ENCODE results near the gene SCFD2.

Gene SCFD2

DNA sequence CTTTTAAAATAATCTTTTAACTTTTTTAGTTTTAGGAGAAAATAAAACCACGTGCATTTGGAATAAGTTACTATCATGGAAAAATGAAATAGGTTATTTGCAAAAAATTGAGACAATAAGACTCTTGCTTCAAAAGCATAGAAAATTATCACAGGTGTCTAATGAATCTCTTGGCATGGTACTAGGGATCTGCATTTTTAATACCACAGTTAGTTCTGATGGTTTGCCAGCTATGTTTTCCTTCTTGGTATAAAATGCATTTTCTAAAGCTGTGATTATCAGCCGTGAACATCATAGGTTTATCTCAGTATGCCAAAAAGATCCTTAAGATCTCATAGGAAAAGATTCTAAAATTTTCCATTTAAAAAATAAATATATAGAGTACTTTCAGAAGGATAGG lies 419.9 kb downstream of the SCFD2 start:
- no peak for DNase-seq

GRCh38 chr4:52945326-52945898 lies 420.4 kb downstream of the SCFD2 start:
- no peak for DNase-seq

DNA sequence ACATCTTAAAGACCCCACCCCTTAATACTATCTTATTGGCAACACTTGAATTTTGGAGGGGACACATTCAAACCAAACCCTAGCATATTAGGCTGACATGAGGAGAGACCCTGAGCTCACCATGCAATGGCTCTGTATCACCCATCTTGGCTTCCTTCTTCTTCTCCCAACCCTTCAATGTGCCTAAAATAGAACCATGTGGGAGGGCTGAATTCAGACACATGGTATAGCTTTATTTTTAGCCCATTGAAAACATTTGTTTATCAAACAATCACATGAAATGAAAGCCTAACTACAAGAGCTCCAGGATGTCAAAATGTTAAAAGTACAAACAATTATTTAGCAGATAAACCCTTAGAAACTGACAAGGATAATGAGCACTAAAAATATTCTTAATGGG lies 422.2 kb downstream of the SCFD2 start:
- DNase-seq, result no peak

DNA sequence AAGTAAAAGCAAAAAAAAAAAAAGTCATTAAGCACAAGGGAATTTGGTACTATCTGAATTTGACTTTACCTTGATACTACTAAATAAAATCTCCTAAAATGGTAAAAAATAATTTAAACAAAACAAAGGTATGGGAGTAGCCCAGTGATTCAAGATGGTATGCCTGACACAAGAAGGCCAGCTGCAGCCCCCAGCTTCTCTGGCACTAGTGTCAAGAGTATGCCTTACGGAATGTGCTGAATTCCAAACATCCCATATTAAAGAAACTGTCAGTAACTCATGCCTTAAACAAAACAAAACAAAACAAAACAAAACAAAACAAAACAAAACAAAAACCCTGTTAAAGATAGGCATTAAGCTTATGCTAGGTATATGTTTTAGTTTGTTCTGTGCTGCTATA lies 422.9 kb downstream of the SCFD2 start:
- DNase-seq, result no peak

GRCh38 chr4:52941450-52941849 lies 424.4 kb downstream of the SCFD2 start:
- no peak for DNase-seq

- DNase-seq, result no peak
These were observed 426.1 kb downstream of the SCFD2 start for GRCh38 chr4:52939739-52940138.

DNA sequence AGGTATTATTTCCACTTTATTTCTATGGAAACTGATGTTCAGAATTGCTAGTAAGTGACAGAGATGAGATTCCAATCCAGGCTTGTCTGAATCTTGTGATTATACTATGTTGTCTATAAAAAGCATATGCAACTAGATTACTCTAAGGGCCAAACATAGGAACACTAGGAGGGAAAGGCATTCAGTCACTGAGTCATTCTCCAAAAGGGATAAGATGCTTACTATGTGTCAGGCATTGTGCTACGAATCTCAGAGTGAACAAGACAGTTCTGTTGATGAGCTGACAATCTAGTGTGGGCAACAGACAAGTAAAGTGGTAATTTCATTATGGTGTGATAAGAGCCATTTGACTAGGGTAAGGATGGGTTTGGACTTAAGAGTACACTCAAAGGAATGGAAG lies 426.5 kb downstream of the SCFD2 start:
- DNase-seq, result no peak

- no peak for DNase-seq
These were observed 428.0 kb downstream of the SCFD2 start for GRCh38 chr4:52937829-52938228.

DNA sequence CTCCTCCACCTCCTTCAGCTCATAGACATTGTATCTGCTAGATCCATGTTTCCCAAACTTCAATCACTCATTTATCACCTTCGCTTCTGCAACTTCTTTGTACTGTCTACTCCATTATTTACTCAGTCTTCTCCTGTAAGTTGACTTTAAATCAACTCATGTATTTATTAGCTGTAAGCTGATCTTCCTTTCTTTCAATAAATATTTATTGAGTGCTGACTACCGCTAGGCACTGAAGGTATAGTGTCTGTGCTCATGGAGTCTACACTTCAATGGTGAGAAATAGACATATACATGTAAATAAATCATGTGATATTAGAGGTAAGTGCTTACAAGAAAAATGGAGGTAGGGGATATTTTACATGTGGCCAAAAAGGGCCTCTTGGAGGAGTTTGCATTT lies 429.1 kb downstream of the SCFD2 start:
- no peak for DNase-seq

DNA sequence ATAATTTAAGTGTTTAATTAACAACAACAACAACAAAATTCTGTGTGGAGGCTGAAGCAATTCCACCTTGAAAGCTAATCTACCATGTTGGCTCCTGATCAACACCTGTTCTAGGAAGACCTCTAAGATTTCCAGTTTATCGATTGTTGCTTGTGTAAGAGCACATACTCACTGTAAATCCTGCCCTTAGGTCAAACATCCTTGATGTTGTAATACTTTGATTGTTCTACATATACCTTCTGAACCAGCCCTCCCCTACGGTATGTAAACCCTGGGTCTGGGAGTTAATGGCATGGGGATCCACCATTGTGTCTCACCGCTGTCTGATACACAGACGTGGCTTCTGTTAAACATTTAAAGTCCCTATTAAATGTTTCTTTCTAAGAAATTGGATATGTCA lies 430.5 kb downstream of the SCFD2 start:
- no peak for DNase-seq

- no peak for DNase-seq
These were observed 432.1 kb downstream of the SCFD2 start for GRCh38 chr4:52933738-52934137.

- DNase-seq, result no peak
These were observed 433.0 kb downstream of the SCFD2 start for GRCh38 chr4:52932591-52933470.

DNA sequence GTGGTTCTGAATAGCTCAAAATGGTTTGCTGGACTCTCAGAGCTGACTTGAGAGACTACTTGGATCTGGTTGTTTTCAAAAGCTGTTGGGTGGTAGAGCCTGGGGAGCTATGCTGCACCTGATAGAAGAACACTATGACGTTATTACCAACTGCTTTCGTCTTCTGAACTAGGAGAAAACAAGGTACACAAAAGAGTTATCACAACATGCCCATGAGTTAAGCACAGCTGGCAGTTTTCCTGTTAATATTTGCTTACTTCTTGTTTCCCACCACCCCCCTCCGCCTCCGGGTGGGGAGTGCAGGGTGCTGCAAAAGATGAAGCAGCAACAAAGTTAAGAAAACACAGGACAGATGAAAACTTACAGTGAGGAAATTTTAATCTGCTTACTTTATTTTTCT lies 434.6 kb downstream of the SCFD2 start:
- DNase-seq, result no peak

GRCh38 chr4:52926196-52926974 lies 439.5 kb downstream of the SCFD2 start:
- DNase-seq, result no peak

DNA sequence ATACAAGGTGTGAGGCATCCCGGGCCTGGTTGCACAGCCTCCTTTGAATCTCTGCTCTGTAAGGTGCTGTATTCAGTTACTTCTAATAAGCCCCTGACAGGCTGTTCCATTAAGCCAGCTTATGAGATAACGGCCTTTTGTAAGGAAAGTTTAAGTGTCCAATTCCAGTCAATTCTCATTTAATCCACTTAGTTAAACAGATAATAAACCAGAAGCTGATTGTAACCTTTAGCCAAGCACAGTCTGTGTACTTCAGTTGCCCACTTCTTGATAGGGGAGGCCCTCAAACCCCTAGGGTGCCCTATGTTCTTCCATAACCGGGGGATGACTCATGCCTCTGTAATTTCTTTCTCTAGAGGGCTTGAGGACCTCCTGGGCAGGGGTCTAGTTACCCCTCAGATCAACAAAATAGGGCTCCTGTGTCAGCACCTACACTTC lies 440.3 kb downstream of the SCFD2 start:
- DNase-seq, result no peak

GRCh38 chr4:52919461-52919860 lies 446.4 kb downstream of the SCFD2 start:
- no peak for DNase-seq

- DNase-seq, result no peak
These were observed 448.0 kb downstream of the SCFD2 start for GRCh38 chr4:52917817-52918216.

DNA sequence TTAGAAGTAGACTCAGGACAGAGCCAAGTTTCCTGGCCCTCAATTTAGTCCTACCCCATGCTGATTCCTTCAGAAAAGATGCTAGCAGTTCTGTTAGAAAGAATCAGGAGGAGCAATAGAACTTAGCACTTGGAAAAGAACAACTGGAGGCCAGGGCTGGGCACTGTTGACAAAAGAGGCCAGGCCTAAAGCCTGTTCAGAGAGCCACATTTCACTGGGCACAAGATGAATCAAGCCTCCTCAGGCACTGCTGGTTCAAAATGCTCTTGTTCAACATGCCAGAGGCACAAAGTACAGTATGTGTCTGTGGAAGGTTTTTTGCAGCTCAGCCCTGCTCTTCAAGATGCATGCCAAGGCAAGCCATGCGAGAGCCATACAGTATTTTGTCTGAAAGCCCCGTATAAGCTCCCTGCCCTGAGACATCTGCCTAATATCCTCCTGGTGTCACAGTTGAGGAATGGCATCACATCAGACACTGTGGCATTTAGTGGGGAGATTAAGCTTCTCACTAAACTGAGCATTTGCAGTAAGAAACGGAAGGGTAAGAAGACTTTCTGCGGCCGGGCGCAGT lies 450.0 kb downstream of the SCFD2 start:
- no peak for DNase-seq

GRCh38 chr4:52915191-52915590 lies 450.7 kb downstream of the SCFD2 start:
- no peak for DNase-seq

DNA sequence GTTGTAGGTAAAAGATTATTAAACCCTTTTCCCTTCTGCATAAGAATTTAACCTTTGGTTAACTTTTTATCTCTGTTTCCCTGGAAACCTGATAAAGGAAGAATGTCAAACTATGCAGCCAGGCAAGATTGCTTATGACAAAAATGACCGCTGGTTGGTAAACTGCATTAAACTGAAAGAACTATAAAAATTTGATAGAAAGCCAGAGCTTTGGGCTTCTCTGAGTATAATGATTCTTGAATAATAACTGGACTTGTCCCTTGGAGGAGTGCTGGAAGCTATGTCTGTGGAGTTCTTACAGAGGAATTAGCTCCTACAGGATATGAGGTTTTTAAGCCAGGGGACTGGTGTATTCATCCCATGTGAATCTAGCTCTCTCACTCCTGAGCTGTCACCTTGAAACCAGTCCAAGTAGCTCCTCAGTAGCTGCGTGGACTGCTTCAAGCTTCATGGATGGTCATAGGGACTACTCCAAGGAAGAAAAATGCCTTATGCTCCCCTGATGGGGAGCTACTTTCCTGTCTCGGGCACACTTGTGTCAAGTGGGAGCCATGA lies 451.7 kb downstream of the SCFD2 start:
- DNase-seq, result no peak

- no peak for DNase-seq
These were observed 453.3 kb downstream of the SCFD2 start for GRCh38 chr4:52912608-52913007.

DNA sequence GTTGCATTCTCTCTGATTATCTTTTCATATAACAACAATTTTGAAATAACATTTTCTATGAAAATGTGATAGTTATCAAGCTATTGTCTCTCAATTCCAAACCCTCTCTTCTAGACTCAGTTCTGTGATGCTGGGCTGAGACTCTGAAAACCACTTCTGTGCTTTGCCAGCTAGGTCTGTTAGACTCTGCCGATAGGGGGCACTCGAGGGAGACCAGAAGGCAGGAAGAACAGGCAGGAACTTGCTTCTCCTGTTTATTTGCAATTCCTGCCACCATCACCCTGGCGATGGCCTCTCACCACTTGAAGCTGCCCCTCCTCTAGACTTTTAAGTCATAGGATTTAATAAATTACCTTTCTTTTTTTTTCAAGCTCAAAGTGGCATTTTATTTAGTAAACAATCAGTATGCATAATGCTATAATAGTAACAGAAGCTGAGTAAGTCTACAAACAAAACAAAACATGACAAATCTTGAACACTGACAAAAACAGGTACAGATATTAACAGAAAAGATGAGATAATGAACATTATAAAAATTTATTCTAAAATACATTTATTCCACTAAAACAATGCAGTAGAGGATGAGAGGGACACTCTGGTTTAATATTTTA lies 454.1 kb downstream of the SCFD2 start:
- peak; percentile 31 for DNase-seq

DNA sequence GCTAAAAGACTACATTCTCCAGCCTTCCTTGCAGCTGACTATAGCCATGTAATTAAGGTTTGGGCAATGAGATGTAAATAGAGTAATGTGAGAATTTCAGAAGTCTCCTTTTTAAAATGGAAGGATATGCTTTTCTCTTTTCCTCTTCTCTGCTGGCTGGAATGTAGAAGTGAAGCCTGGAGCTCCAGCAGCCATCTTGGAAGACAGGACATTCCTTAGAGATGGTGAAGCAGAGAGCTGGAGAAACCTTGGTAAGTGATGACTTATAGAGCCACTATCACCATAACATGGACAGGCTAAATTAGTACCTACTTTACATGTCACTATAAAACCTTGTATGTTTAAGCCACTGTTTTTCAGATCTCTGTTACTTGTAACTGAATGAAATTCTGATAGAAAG lies 455.7 kb downstream of the SCFD2 start:
- DNase-seq, result no peak

Measured in CD4-positive, alpha-beta T cell treated with Interferon gamma for 1 hour (primary cell).